ENCODE measurements around the gene CD248.

GRCh38 chr11:66322732-66323427, 6.0 kb upstream of the CD248 start:
- TF ChIP-seq CTCF (IDR thresholded peaks at IDR 0.05) (no peak), GABPB1 (CRISPR knock-in tag; IDR thresholded peaks at IDR 0.05) (no peak), RELA (CRISPR knock-in tag; IDR thresholded peaks at IDR 0.05; ENCODE audit: borderline replicate concordance) (no peak), TCF7 (CRISPR knock-in tag; IDR thresholded peaks at IDR 0.05; ENCODE audit: low read depth) (no peak), ZNF121 (CRISPR knock-in tag; IDR thresholded peaks at IDR 0.05) (no peak), NR3C1 (CRISPR knock-in tag; conservative IDR thresholded peaks at IDR 0.05; ENCODE audit: low read depth) (no peak), NR1H2 (CRISPR knock-in tag; IDR thresholded peaks at IDR 0.05) (no peak), ZNF423 (CRISPR knock-in tag; IDR thresholded peaks at IDR 0.05) (no peak), JUN (CRISPR knock-in tag; IDR thresholded peaks at IDR 0.05) (no peak)
- TF ChIP-seq, protein P1, sequence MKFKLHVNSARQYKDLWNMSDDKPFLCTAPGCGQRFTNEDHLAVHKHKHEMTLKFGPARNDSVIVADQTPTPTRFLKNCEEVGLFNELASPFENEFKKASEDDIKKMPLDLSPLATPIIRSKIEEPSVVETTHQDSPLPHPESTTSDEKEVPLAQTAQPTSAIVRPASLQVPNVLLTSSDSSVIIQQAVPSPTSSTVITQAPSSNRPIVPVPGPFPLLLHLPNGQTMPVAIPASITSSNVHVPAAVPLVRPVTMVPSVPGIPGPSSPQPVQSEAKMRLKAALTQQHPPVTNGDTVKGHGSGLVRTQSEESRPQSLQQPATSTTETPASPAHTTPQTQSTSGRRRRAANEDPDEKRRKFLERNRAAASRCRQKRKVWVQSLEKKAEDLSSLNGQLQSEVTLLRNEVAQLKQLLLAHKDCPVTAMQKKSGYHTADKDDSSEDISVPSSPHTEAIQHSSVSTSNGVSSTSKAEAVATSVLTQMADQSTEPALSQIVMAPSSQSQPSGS (CRISPR knock-in tag; IDR thresholded peaks at IDR 0.05; ENCODE audit: borderline replicate concordance, low read depth) = no peak
- TF ChIP-seq, protein P2, sequence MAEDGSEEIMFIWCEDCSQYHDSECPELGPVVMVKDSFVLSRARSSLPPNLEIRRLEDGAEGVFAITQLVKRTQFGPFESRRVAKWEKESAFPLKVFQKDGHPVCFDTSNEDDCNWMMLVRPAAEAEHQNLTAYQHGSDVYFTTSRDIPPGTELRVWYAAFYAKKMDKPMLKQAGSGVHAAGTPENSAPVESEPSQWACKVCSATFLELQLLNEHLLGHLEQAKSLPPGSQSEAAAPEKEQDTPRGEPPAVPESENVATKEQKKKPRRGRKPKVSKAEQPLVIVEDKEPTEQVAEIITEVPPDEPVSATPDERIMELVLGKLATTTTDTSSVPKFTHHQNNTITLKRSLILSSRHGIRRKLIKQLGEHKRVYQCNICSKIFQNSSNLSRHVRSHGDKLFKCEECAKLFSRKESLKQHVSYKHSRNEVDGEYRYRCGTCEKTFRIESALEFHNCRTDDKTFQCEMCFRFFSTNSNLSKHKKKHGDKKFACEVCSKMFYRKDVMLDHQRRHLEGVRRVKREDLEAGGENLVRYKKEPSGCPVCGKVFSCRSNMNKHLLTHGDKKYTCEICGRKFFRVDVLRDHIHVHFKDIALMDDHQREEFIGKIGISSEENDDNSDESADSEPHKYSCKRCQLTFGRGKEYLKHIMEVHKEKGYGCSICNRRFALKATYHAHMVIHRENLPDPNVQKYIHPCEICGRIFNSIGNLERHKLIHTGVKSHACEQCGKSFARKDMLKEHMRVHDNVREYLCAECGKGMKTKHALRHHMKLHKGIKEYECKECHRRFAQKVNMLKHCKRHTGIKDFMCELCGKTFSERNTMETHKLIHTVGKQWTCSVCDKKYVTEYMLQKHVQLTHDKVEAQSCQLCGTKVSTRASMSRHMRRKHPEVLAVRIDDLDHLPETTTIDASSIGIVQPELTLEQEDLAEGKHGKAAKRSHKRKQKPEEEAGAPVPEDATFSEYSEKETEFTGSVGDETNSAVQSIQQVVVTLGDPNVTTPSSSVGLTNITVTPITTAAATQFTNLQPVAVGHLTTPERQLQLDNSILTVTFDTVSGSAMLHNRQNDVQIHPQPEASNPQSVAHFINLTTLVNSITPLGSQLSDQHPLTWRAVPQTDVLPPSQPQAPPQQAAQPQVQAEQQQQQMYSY (CRISPR knock-in tag; IDR thresholded peaks at IDR 0.05) = no peak
- TF ChIP-seq, protein P3, sequence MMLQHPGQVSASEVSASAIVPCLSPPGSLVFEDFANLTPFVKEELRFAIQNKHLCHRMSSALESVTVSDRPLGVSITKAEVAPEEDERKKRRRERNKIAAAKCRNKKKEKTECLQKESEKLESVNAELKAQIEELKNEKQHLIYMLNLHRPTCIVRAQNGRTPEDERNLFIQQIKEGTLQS (CRISPR knock-in tag; conservative IDR thresholded peaks at IDR 0.05) = no peak
